ENCODE results near the gene ITGA8.

- TF ChIP-seq, protein P1, sequence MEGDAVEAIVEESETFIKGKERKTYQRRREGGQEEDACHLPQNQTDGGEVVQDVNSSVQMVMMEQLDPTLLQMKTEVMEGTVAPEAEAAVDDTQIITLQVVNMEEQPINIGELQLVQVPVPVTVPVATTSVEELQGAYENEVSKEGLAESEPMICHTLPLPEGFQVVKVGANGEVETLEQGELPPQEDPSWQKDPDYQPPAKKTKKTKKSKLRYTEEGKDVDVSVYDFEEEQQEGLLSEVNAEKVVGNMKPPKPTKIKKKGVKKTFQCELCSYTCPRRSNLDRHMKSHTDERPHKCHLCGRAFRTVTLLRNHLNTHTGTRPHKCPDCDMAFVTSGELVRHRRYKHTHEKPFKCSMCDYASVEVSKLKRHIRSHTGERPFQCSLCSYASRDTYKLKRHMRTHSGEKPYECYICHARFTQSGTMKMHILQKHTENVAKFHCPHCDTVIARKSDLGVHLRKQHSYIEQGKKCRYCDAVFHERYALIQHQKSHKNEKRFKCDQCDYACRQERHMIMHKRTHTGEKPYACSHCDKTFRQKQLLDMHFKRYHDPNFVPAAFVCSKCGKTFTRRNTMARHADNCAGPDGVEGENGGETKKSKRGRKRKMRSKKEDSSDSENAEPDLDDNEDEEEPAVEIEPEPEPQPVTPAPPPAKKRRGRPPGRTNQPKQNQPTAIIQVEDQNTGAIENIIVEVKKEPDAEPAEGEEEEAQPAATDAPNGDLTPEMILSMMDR (IDR thresholded peaks at IDR 0.05): no peak
- TF ChIP-seq EP300 (IDR thresholded peaks at IDR 0.05): no peak
- no peak for TF ChIP-seq POLR2A (IDR thresholded peaks at IDR 0.05)
These were observed 157.1 kb downstream of the ITGA8 start for GRCh38 chr10:15562578-15562977.

Data from ovary (tissue), 3 donors.